Central memory CD8-positive, alpha-beta T cell (primary cell): ENCODE measurements around the gene XAGE3.
"Not testable (repeated sequence)": the region's sequence is repeated elsewhere in the genome, so short reads cannot be mapped to it uniquely, and the experiment has no call there.

ENCODE experiments used
- ATAC-seq: fragments of 150-1000 bp; cut with Tn5 transposase; replicated peaks from 2 replicates; pipeline ENCODE4 v1.10.0; 2022; ENCODE audit warnings: mild to moderate bottlenecking, moderate FRiP score, moderate number of reproducible peaks; ENCODE audit not compliant: poor library complexity, severe bottlenecking; ENCODE audit errors: extremely low read depth
- DNase-seq, 2 donors: peaks; one replicate each; pipeline ENCODE4 v3.0.0; 2021; ENCODE audit warnings: low spot score in 2 of 2
- H3K27ac Mint-ChIP-seq: one replicate; pipeline ENCODE4 v1.8.0; 2022; ENCODE audit warnings: low read depth, mild to moderate bottlenecking, moderate library complexity, mixed read lengths
- H3K27me3 Mint-ChIP-seq: one replicate; pipeline ENCODE4 v1.8.0; 2022; ENCODE audit warnings: mixed read lengths
- H3K36me3 Mint-ChIP-seq: one replicate; pipeline ENCODE4 v1.8.0; 2022; ENCODE audit warnings: mild to moderate bottlenecking, moderate library complexity, mixed read lengths; ENCODE audit not compliant: insufficient read depth
- H3K4me1 Mint-ChIP-seq: one replicate; pipeline ENCODE4 v1.8.0; 2022; ENCODE audit warnings: mixed read lengths
- H3K4me3 Mint-ChIP-seq: one replicate; pipeline ENCODE4 v1.8.0; 2022; ENCODE audit warnings: mild to moderate bottlenecking, moderate library complexity, mixed read lengths
- H3K9me3 Mint-ChIP-seq: one replicate; pipeline ENCODE4 v1.8.0; 2022; ENCODE audit warnings: mixed read lengths

The XAGE3 gene

GRCh38 chrX:52867610-52868348, at the start of gene XAGE3:
XAGE3 (minus strand) TSS chrX:52868083; CDS start chrX:52867133, 950 bp downstream.
- Mint-ChIP-seq H3K9me3 (no peaks in the 10 kb centered on the region), H3K27me3 (peaks cover 8% of the 10 kb centered on the region), H3K36me3 (no peaks in the 10 kb centered on the region), H3K27ac (no peak within 1 kb of the TSS), H3K4me1 (no peaks in the 10 kb centered on the region), H3K4me3 (no peak within 1 kb of the TSS)
- DNase-seq (no peak), ATAC-seq (no peak)

GRCh38 chrX:52914704-52915103, 46.8 kb upstream of the XAGE3 start:
- H3K9me3 Mint-ChIP-seq, H3K27me3 Mint-ChIP-seq, DNase-seq, H3K27ac Mint-ChIP-seq, ATAC-seq, H3K4me1 Mint-ChIP-seq, H3K36me3 Mint-ChIP-seq, H3K4me3 Mint-ChIP-seq: not testable (repeated sequence)

GRCh38 chrX:52913681-52914080, 45.8 kb upstream of the XAGE3 start:
- not testable (repeated sequence) for H3K27ac Mint-ChIP-seq, H3K4me3 Mint-ChIP-seq, H3K36me3 Mint-ChIP-seq, H3K27me3 Mint-ChIP-seq, DNase-seq, ATAC-seq, H3K9me3 Mint-ChIP-seq, H3K4me1 Mint-ChIP-seq

GRCh38 chrX:52909313-52909969, 41.6 kb upstream of the XAGE3 start:
- H3K36me3 Mint-ChIP-seq = not testable (repeated sequence)

GRCh38 chrX:52907900-52908299, 40.0 kb upstream of the XAGE3 start:
- not testable (repeated sequence) for H3K27ac Mint-ChIP-seq, H3K4me3 Mint-ChIP-seq, H3K36me3 Mint-ChIP-seq, H3K9me3 Mint-ChIP-seq, ATAC-seq, H3K27me3 Mint-ChIP-seq, H3K4me1 Mint-ChIP-seq, DNase-seq

More at GRCh38 chrX:52909313-52909969, 41.6 kb upstream of the XAGE3 start:
- H3K4me3 Mint-ChIP-seq, H3K9me3 Mint-ChIP-seq, H3K4me1 Mint-ChIP-seq, DNase-seq, ATAC-seq, H3K27ac Mint-ChIP-seq, H3K27me3 Mint-ChIP-seq: not testable (repeated sequence)

GRCh38 chrX:52907137-52907536, 39.3 kb upstream of the XAGE3 start:
- not testable (repeated sequence) for H3K27me3 Mint-ChIP-seq, H3K4me3 Mint-ChIP-seq

GRCh38 chrX:52906072-52906471, 38.2 kb upstream of the XAGE3 start:
- H3K4me3 Mint-ChIP-seq, H3K4me1 Mint-ChIP-seq, H3K9me3 Mint-ChIP-seq, ATAC-seq, H3K27ac Mint-ChIP-seq, H3K27me3 Mint-ChIP-seq, DNase-seq, H3K36me3 Mint-ChIP-seq: not testable (repeated sequence)

More at GRCh38 chrX:52907137-52907536, 39.3 kb upstream of the XAGE3 start:
- ATAC-seq, DNase-seq, H3K4me1 Mint-ChIP-seq, H3K27ac Mint-ChIP-seq, H3K36me3 Mint-ChIP-seq, H3K9me3 Mint-ChIP-seq: not testable (repeated sequence)

GRCh38 chrX:52905531-52905930, 37.6 kb upstream of the XAGE3 start:
- H3K27me3 Mint-ChIP-seq = not testable (repeated sequence)

GRCh38 chrX:52896855-52897709, 29.2 kb upstream of the XAGE3 start, which contains the start of gene FAM156B:
FAM156B (plus strand) TSS chrX:52897330; CDS start chrX:52907226, 9,896 bp downstream.
- not testable (repeated sequence) for H3K9me3 Mint-ChIP-seq, H3K27ac Mint-ChIP-seq, DNase-seq, H3K27me3 Mint-ChIP-seq, H3K4me3 Mint-ChIP-seq, H3K36me3 Mint-ChIP-seq, H3K4me1 Mint-ChIP-seq
- ATAC-seq = peak; percentile 86

More at GRCh38 chrX:52905531-52905930, 37.6 kb upstream of the XAGE3 start:
- not testable (repeated sequence) for H3K4me1 Mint-ChIP-seq, DNase-seq, ATAC-seq, H3K9me3 Mint-ChIP-seq, H3K36me3 Mint-ChIP-seq, H3K4me3 Mint-ChIP-seq, H3K27ac Mint-ChIP-seq

- not testable (repeated sequence) for H3K36me3 Mint-ChIP-seq, H3K4me1 Mint-ChIP-seq, H3K4me3 Mint-ChIP-seq, DNase-seq, H3K27me3 Mint-ChIP-seq, H3K27ac Mint-ChIP-seq, H3K9me3 Mint-ChIP-seq
- ATAC-seq = peak; percentile 17
Measured at GRCh38 chrX:52896438-52896837, 28.6 kb upstream of the XAGE3 start.

GRCh38 chrX:52888090-52888489, 20.2 kb upstream of the XAGE3 start:
- H3K9me3 Mint-ChIP-seq, H3K27me3 Mint-ChIP-seq, ATAC-seq, H3K4me1 Mint-ChIP-seq, DNase-seq, H3K36me3 Mint-ChIP-seq, H3K27ac Mint-ChIP-seq, H3K4me3 Mint-ChIP-seq: not testable (repeated sequence)

GRCh38 chrX:52887459-52887858, 19.6 kb upstream of the XAGE3 start:
- not testable (repeated sequence) for H3K27me3 Mint-ChIP-seq, H3K4me3 Mint-ChIP-seq, H3K4me1 Mint-ChIP-seq, DNase-seq, H3K27ac Mint-ChIP-seq, ATAC-seq, H3K9me3 Mint-ChIP-seq, H3K36me3 Mint-ChIP-seq
